NCI-H1694 (cell line): ENCODE results near the gene TRAK2.
"Not testable (repeated sequence)": the region's sequence is repeated elsewhere in the genome, so short reads cannot be mapped to it uniquely, and the experiment has no call there.

Experiments used
- DNase-seq: peaks from one replicate; lab custom pipeline; 2025; lab: John Stamatoyannopoulos, UW

TRAK2 gene

DNA sequence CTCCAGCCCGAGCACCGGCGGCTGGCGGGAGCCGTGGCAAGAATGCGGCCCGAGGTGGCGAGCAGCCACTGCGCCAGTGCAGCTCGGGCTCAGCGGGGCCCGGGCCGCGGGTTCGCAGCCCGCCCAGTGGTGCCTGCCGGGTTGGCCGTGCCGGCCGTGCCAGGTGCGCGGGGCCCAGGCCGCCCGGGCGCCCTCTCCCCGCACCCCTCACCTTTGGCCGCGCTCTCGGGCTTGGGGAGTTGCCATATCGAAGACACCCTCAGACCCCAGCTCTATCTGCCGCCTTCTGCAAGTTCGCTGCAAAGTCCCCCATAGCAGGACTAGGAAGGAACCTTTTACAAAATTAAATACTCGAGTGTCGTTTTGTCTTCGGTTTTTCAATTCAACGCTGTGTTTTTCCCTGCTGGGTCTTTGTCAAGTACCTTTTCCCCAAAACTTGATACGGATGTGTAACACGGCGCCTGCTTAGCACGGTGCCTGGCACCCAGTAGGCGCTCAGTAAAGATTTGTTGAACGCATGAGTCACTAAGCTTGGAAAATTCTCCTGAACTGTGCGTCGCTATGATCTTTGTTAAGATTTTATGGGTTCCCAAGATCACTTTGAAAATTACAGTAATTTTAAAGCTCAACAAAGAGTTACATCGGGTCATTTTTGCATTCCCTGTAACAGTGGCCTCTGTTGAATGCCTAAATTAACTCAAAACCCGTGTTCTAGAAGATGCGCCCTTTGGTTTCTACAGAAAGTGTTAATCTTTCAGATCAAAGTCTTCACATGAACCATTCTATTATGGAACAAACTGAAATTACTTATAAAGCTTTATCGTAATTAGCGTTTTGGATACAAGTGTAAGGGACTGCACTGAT is 1.0 kb upstream of the TRAK2 start:
- peak; percentile 2 for DNase-seq

DNA sequence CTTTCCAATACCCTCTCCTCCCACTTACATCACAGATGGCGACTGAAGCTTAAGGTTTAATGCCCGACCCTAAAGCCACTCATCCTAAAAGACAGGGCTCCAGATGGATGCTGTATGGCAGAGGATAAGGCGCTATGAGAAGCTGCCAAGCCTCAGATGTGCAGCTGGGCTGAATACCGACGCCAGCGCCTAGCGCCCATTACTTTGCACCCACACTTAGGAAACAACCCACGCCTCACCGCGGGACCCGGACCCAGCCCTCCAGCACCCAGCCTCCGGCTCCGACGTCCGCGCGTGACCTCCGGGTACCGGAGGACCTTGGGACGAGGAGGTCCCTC is 335 bp downstream of the TRAK2 start:
- peak; percentile 51 for DNase-seq

DNA sequence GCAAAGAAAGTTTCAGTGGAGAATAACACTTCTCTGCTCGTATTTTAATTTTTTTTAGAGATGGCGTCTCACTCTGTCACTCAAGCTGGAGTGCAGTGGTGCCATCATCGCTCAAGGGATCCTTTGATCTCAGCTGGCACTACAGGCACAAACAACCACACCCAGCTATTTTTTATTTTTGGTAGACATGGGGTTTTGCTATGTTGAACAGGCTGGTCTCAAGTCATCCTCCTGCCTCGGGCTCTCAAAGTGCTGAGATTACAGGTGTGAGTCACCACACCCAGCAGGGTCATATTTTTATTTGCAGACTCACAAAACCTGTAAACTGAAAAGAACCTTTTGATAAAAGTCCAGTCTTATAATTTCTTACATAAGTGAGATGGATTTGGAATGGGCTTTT is 2.6 kb downstream of the TRAK2 start:
- no peak for DNase-seq

DNA sequence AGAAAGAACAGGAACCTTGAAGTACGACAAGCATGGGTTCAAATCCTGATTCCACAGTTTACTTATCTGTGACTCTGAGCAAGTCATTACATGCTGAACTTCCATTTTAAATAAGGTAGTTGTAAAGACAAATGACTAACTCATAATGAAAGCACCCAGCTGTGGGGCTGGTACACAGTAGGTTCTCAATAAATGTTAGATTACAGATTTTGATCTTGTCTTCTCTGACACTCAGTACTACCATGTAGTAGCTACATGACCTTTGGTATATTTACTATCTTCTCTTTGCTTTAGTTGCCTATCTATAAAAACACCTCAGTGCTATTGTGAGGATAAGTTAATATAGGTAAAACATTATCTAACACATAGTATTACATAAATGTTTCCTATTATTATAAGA is 3.2 kb downstream of the TRAK2 start:
- no peak for DNase-seq

DNA sequence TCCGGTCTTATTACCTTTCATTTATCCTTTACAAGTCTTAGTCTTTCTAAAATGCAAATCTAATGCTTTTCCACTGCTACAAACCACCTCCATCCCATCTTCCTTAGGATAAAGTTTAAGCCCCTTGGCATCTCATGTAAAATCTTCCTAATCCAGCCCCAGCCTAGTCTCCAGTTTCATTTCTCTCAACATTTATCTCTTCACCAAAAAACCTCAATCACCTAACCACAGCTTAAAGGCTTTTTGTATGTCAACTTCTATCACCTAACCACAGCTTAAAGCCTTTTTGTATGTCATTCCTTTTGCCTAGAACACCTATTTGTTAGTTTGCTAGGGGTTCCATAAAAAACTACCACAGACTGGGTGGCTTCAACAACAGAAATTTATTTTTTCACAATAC is 4.2 kb downstream of the TRAK2 start:
- DNase-seq, result no peak

DNA sequence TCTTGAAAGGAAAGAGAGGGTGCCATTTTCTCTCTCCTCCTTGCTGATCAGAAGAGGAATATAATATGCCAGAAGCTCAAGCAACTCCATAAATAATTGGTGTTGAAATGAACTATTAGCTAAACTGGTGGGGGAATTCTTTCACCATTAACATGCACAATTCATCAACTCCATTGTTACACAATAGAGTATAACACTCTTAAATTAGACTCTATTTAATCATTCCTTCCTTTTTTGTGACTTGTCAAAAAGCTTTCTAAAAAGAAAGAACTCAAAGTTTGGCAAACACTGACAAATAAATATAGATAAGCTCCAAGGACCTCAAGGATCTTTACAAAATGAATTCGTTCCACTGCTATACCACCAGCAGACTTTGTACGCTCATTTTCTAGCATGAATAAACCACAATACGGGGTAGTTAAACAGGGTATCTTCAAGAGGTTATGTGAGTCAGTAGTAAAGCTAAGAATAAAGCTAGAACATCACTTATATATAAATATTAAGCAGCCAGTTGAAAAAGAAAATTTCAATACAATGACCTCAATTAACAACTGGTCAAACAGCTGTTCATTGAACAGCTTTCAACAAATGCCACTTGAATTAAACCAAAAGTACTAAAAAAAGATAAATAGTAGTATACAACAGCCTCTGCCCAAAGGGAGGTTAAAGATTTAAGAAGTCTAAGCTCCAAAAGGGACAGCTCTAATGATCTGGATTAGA is 6.4 kb downstream of the TRAK2 start:
- DNase-seq, result no peak

DNA sequence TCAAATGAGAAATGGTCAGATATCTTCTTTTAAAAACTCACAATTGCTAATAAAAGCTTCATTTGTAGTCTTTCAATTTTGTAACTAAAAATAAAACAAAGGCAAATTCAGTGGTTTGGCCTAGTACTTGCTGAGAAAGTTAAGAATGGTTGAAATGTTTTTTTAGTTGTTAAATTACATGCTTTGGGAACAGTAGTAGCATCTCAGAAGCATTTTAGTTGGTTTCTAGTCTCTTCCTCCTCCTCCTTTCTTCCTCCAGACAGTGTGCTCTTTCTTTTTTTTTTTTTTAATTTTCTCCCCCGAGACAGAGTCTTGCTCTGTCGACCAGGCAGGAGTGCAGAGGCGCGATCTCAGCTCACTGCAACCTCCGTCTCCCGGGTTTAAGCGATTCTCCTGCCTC is 9.8 kb downstream of the TRAK2 start:
- DNase-seq, result no peak

DNA sequence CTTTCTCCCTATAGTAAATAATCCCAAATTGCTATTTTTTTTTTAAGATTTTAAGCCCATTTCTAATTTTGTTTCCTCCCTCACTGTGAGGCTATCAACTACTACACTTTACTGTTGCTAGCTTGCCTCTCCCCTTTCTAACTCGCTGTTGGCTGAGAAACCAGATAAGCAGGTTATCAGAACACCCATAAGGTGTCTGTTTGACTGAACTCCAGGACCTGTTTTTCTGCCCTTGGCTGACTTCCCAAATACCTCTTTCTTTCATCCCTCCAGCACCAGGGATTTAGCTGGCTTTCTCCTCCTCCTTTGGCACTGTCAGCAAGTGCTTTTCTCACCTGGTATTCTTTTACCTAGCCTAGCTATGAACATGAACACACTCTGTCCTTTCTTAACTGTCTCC is 11.1 kb downstream of the TRAK2 start:
- DNase-seq, result no peak

DNA sequence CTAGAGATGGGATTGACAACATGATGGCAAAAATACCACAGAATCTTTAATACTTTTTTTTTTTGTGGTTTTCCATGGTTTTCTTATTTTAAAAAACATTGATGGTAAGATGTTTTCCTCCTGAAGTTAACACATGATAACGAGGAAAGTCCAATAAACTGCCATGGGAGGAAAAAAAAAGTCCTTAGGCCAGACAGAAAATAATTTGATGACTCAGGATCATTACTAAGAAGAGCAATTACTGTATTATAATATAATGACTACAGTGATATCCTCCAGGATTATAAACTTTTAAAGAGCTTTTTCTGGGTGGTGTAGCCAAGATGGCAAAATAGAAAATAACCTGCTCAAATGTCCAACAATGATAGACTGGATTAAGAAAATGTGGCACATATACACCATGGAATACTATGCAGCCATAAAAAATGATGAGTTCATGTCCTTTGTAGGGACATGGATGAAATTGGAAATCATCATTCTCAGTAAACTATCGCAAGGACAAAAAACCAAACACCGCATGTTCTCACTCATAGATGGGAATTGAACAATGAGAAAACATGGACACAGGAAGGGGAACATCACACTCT is 11.8 kb downstream of the TRAK2 start:
- DNase-seq, result not testable (repeated sequence)

DNA sequence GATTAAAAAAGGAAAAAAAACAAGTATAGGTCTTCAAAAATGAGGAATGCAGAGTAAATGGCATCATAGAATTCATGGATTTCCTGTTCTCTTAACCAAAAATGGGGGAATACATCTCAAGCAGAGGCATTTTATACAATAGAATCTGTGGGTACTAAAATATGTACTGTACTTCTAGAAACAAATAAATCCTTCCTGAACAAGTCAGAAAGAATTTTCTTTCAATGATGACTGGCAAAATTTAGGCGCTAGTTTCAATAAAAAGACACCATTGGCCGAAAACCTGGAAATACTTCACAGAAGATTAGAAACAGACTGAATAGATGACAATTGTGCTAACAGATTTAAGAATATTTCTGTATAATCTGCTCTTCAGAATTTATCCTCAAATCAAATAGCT is 15.1 kb downstream of the TRAK2 start:
- no peak for DNase-seq

DNA sequence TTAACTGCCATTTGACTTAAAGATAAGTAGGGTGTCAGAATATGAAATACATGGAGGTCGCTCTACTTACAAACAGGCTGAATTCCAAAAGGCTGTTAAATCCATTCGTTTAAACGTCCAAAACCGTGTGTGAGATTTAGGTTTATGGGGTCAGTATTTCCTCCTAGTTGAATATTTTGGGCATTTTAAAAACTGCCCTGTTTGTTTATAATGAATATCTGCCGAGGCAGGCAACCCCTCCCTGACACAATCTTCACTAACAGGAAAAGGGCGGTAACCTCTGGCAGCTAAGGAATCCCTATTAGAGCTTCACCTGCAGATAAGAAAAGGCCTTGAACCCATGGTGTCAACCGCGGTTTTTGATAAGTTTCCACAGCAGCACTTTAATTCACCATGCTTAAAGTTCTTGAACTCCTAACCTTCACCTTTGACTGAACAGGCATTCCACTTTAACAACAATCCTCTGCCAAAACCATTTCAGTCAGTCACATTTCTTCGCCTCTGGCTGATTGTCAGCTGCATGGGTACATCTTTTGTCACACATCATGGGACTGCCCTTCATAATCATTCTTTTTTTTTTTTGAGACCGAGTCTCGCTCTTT is 17.8 kb downstream of the TRAK2 start:
- no peak for DNase-seq

DNA sequence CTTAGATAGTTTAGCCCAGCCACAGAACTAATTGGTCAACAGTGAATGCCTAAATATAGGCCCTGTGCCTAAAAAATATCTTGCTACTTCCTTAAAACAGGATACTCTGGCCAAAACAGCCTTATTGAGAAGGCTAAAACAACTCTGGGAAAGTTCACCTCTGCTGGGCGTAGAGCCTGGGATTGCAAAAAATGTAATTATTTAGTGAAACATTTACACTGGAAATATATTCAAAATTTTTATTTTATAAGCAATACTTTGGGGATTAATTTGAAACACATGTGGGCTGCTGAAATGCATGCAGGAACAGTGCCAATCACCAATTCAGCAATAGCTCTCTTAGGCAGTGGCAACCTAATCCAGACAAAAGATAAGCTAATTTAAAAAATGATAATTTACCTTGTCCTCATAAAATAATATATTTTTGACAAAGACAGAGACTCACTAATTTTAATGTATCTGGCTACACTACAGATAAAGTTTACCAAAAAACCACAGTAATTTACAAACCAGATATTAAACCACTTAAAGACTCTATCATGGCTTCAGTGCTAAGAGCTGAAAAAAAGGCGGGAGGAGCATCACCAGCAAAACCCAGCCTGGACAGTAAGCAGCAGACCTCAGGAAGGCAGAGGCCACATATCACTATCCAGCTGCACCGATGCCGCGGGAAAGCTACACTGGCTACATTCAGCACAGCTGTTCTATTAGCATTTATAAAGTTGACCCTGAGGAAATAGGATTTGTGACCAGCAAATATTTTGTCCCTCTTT is 18.5 kb downstream of the TRAK2 start:
- no peak for DNase-seq

DNA sequence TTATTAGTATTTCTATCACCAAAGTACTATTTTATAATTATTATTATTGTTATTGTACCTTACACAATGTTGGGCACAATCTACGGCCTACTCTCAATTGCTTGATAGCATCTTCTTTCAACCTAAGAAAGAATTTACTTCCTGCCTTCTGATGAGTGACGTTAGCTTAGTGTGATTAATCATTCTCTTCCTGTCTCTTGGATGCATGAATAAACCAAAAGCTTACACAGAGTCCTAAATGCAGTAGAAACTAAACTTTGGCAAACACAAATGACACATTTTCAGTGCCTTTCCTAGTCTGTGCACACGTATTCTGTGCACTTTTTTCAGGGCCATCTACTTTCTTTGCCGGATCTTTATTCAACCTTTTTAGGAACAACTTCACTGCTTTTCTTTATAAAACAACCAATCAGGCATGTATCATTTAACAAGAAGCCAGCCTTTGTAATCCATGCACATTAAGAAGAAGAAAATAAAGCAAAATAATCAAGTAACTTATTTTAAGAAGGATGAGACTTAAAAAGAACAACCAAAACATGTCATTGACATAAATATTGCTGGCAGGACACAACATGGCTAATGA is 19.1 kb downstream of the TRAK2 start:
- DNase-seq, result no peak

DNA sequence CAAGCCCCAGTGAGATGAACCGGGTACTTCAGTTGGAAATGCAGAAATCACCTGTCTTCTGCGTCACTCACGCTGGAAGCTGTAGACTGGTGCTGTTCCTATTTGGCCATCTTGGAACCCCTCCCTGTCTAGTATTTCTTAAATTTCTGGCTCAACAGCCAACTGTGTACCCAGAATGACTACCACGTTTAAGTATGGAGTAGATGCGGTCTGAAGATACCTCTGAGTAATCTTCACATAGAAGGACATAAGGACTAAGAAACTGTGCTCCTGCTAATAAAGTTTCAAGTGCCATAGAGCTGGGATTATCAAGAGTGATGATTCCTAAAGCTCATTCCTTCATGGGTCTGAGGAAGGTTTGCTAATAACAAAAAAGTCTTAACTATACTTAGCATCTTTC is 20.4 kb downstream of the TRAK2 start:
- DNase-seq, result no peak

DNA sequence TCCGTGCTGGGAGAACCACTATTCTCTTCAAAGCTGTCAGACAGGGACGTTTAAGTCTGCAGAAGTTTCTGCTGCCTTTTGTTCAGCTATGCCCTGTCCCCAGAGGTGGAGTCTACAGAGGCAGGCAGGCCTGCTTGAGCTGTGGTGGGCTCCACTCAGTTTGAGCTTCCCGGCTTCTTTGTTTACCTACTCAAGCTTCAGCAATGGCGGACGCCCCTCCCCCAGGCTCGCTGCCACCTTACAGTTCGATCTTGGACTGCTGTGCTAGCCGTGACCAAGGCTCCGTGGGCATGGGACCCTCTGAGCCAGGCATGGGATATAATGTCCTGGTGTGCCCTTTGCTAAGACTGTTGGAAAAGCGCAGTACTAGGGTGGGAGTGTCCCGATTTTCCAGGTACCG is 20.9 kb downstream of the TRAK2 start:
- not testable (repeated sequence) for DNase-seq

DNA sequence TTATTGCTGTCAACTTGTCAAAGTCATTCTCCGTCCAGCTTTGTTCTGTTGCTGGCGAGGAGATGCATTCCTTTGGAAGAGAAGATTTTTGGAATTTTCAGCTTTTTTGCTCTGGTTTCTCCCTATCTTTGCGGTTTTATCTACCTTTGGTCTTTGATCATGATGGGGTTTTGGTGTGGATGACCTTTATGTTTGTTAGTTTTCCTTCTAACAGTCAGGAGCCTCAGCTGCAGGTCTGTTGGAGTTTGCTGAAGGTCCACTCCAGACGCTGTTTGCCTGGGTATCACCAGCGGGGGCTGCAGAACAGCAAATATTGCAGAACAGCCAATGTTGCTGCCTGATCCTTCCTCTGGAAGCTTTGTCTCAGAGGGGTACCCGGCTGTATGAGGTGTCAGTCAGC is 21.4 kb downstream of the TRAK2 start:
- DNase-seq, result not testable (repeated sequence)

DNA sequence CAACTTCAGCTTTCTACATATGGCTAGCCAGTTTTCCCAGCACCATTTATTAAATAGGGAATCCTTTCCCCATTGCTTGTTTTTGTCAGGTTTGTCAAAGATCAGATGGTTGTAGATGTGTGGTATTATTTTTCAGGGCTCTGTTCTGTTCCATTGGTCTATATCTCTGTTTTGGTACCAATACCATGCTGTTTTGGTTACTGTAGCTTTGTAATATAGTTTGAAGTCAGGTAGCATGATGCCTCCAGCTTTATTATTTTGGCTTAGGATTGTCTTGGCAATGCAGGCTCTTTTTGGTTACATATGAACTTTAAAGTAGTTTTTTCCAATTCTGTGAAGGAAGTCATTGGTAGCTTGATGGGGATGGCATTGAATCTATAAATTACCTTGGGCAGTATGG is 22.9 kb downstream of the TRAK2 start:
- not testable (repeated sequence) for DNase-seq

DNA sequence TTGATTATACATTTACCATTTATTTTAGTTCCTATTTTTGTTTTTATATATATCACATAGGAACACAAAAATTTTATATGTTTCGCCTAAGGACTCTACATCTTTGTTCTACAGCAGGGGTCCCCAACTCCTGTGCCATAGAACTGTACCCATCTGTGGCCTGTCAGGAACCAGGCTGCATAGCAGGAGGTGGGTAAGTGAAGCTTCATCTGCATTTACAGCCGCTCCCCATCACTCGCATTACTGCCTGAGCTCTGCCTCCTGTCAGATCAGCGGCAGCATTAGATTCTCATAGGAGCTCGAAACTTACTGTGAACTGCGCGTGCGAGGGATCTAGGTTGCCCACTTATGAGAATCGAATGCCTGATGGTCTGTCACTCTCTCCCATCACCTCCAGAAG is 25.3 kb downstream of the TRAK2 start:
- DNase-seq, result no peak

DNA sequence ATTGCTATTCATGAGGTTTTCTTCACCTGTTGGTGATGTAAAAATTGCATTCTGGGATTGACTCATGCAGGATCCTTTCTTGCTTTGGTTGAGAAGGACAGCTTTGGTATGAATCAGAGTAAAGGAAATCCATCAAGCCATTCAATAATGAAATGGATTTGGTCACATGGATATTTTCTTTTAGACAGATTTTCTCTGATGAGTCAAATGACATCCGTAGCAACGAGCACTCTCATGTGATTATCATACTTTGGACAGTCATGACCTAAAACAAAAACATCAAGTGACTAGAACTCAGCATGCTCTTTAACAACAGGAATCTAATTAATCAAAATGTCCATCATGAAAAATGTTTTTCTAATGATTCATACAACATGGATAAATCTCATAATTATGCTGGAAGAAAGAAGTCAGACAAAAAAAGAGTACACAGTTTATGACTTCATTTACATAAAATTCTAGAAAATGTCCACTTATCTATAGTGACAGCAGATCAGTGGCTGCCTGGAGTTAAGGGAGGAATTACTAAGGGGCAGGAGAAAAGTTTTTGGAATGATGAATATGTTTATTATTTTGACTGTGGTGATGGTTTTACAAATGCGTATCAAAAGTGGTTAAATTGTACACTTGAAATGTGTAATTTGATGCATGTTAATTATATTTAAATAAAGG is 30.7 kb downstream of the TRAK2 start:
- no peak for DNase-seq

DNA sequence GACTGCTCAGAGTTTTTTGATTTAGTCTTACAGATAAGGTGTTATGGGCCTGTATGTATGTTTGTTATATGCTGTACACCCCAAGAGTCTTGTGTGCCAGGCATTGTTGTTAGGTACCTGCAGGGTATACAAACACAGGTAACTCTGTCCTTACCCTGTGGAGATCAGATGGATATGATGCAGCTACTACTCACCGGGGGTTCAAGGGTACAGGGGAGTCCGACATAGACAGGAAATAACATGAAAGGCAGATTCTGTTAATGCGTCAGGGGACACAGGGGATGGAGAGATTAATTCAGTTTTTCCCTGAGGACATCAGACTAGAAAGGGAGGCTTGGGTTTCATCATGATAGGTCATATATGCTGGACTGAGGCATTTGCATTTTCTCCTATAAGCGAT is 31.3 kb downstream of the TRAK2 start:
- DNase-seq, result no peak

DNA sequence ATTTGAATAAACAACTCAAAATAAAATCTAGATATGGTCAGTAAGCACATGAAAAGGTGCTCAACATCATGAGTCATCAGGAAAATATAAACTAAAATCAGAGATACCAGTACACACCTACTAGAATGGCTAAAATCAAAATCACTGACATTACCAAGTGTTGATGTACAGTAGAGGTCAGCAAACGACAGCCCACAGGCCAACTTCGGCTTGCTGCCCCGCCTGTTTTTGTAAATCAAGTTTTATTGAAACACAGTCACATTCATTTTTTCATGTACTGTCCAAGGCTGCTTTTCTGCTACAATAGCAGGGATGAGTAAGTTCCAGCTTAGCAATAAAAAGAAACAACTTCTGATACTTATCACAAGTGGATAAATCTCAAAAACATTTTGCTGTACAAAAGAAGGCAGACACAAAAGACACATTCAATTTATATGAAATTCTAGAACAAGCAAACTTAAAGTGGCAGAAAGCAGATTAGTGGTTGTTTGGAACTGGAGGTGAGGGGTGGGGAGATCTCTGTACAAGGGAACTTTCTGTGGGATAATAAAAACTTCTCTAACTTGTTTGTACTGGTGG is 32.1 kb downstream of the TRAK2 start:
- no peak for DNase-seq
